Measurements from ENCODE around the gene SRGAP2.
"Not testable (repeated sequence)": the region's sequence is repeated elsewhere in the genome, so short reads cannot be mapped to it uniquely, and the experiment has no call there.

- not testable (repeated sequence) for TF ChIP-seq SUZ12 (IDR thresholded peaks at IDR 0.05); SP1 (IDR thresholded peaks at IDR 0.05); FOXA1 (IDR thresholded peaks at IDR 0.05); TARDBP (IDR thresholded peaks at IDR 0.05); NFRKB (IDR thresholded peaks at IDR 0.05); FOXM1 (IDR thresholded peaks at IDR 0.05; ENCODE audit: borderline replicate concordance); CTBP1 (IDR thresholded peaks at IDR 0.05; ENCODE audit: borderline replicate concordance); ARNT (IDR thresholded peaks at IDR 0.05); HDGF (IDR thresholded peaks at IDR 0.05; ENCODE audit: borderline replicate concordance); ZNF384 (IDR thresholded peaks at IDR 0.05)
Observed at GRCh38 chr1:206186826-206187225, 16.5 kb upstream of the SRGAP2 start.

Measured in HEK293T (cell line).